HG03095 (cell line): ENCODE data around the gene STPG1.
A peak's percentile ranks its signal among the peaks of the same experiment; 100 is the strongest.

Experiments
- ATAC-seq: cut with Tn5 transposase; IDR thresholded peaks from one replicate; pipeline ENCODE4 v1.9.1; 2021; ENCODE audit warnings: moderate library complexity; ENCODE audit not compliant: unreplicated experiment

The STPG1 gene

GRCh38 chr1:24426744-24427544 lies 13.4 kb upstream of the STPG1 start:
- ATAC-seq = no peak

- no peak for ATAC-seq
These were observed 12.3 kb upstream of the STPG1 start for GRCh38 chr1:24425922-24426321.

- ATAC-seq = no peak
These were observed 11.9 kb upstream of the STPG1 start for GRCh38 chr1:24425441-24425840.

GRCh38 chr1:24424990-24425389 lies 11.4 kb upstream of the STPG1 start:
- ATAC-seq = no peak

GRCh38 chr1:24424207-24424606 lies 10.6 kb upstream of the STPG1 start:
- no peak for ATAC-seq

GRCh38 chr1:24421502-24421901 lies 7.9 kb upstream of the STPG1 start:
- ATAC-seq = no peak

GRCh38 chr1:24420547-24420946 lies 7.0 kb upstream of the STPG1 start:
- no peak for ATAC-seq

- no peak for ATAC-seq
These were observed 5.5 kb upstream of the STPG1 start for GRCh38 chr1:24418898-24419628.

- no peak for ATAC-seq
These were observed 4.1 kb upstream of the STPG1 start for GRCh38 chr1:24417681-24418080.

GRCh38 chr1:24416666-24417391 lies 3.2 kb upstream of the STPG1 start:
- ATAC-seq = no peak

GRCh38 chr1:24415910-24416665 lies 2.5 kb upstream of the STPG1 start:
- peak; percentile 11 for ATAC-seq

- ATAC-seq = peak; percentile 95
These were observed 1.8 kb upstream of the STPG1 start, which contains the start of gene NIPAL3 for GRCh38 chr1:24415334-24415909. TSS of gene NIPAL3 (plus strand) at chr1:24415802. CDS start at chr1:24419548, 3,746 bp downstream.

- ATAC-seq = no peak
These were observed 1.3 kb upstream of the STPG1 start for GRCh38 chr1:24414775-24415333.

- ATAC-seq = no peak
These were observed 1.2 kb downstream of the STPG1 start for GRCh38 chr1:24412408-24412807.

GRCh38 chr1:24411963-24412362 lies 1.6 kb downstream of the STPG1 start:
- no peak for ATAC-seq

- no peak for ATAC-seq
These were observed 2.8 kb downstream of the STPG1 start for GRCh38 chr1:24410750-24411149.

GRCh38 chr1:24409535-24409934 lies 4.0 kb downstream of the STPG1 start:
- ATAC-seq = no peak

- ATAC-seq = no peak
These were observed 6.8 kb downstream of the STPG1 start for GRCh38 chr1:24406788-24407187.

- ATAC-seq = no peak
These were observed 9.8 kb downstream of the STPG1 start for GRCh38 chr1:24403806-24404205.

GRCh38 chr1:24400065-24400464 lies 13.5 kb downstream of the STPG1 start:
- ATAC-seq = no peak
